GM12892 (cell line): ENCODE results near the gene ADD3.

Experiments used
- POLR2AphosphoS5 ChIP-seq: IDR thresholded peaks from 2 replicates; pipeline ENCODE4 v1.6.1; 2011; ENCODE audit warnings: low read depth, low read length, control low read depth
- TAF1 ChIP-seq: IDR thresholded peaks from 2 replicates; pipeline ENCODE4 v1.6.1; 2011; ENCODE audit warnings: low read depth, mild to moderate bottlenecking, control low read depth, low read length, borderline replicate concordance

GRCh38 chr10:110067960-110068770 lies 60.4 kb downstream of the ADD3 start:
- TF ChIP-seq TAF1 (no peak), POLR2AphosphoS5 (no peak)
